GM08714 (cell line): ENCODE measurements around the gene DLX3.
"Not testable (repeated sequence)": the region's sequence is repeated elsewhere in the genome, so short reads cannot be mapped to it uniquely, and the experiment has no call there.

Experiments
- H3K4me3 ChIP-seq: fragments of 200-500 bp; sonication (Bioruptor generic); 2 replicates; pipeline ENCODE4 v1.5.1; 2014; ENCODE audit warnings: mild to moderate bottlenecking, low read length, inconsistent platforms
- ZNF274 ChIP-seq: IDR thresholded peaks from 2 replicates; pipeline ENCODE4 v1.6.1; 2012; ENCODE audit warnings: mild to moderate bottlenecking, low read depth, low read length

Gene DLX3

DNA sequence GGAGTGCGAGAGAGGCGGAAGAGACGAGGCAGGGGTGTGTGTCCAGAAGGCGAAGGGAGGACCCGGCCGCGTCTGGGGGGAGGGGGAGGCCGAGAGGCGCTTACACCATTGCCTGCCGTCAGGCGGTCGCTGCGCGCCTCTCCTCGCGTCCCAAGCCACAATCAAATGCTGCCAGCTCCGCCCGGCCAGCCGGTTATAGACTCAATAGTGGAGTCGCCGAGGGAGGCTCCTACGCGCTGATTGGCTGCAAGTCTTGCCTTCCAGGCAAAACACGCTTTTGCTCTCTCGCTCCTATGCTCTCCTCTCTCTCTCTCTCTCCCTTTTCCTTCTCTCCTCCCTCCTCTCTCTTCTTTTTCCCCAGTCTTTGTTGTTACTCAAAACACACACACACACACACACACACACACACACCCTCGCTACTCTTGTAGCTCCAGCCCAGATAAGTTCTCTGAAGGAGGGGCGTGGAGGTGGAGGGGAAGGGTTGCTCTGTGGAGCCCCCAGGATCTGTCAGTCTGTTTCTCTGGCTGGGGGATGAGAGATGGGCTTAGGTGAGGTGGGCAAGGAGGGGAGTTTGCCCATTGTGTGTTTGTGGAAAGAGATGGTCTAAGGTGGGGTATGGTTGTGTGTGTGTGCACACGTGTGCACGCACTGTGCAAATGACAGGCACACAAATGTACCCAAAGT lies at the start of gene DLX3:
Gene DLX3 (minus strand): TSS at position 170 of the 684 bp plus-strand sequence. CDS start 226 bp downstream, outside the sequence.
- H3K4me3 ChIP-seq, result no peak within 1 kb of the TSS
- no peak for TF ChIP-seq ZNF274

DNA sequence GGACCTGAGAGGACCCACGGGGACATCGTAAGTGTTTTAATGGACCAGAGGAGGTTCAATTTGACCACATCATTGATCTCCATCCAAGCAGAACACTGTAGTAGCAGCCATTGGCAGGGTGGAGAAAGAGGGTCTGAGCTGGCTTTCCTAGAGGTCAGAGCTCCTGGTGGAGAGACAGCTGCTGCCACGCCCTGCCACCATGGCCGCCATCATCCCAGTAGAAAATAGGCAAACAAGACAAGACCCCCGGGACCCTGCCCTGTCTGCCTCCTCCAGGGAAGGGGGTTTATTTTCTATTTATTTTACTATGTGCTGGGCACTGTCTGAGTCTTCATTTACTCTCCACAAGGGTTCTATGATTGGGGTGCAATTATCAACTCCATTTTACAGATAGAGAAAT lies 49.5 kb upstream of the DLX3 start:
- H3K4me3 ChIP-seq, result no peak overlapping the region
- TF ChIP-seq ZNF274, result no peak

DNA sequence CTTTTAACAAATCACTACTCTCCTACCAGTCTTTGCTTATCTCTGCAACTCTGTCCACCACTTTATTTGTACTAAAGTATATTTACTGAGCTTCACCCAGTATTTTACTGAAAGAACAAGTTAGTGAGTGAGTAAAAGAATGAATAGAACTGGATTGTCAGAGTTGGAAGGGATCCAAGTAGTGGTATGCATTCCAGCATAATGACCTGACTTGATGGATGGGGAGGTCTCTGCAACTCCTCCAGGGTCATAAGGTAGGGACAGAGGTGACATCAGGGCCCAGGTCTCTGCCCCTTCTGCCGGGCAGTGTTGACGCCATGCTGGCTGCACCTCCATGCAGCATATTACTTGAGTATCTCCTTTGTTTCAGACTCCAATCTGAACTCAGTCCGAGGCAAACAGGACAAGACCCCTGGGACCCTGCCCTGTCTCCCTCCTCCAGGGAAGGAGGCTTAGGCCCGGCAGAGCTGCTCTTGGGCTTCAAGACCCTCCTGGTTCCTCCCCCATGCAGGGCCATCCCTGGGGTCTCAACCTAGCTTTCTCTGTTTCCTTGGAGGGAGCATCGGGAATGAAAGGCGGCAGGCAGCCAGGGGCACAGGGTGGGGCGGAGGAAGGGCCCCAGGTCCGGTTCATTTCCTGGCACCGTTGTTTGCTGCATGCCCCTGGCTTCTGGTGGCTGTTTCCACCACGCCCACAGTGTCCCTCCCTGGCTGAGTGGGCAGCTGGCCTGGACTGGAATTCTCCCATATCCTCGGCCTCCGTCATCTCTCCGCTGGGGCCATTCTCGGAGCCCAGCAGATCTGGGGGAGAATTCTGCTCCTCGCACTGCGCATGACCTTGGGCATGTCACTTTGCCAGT lies 48.5 kb upstream of the DLX3 start:
- no peak for TF ChIP-seq ZNF274
- H3K4me3 ChIP-seq, result no peak overlapping the region

DNA sequence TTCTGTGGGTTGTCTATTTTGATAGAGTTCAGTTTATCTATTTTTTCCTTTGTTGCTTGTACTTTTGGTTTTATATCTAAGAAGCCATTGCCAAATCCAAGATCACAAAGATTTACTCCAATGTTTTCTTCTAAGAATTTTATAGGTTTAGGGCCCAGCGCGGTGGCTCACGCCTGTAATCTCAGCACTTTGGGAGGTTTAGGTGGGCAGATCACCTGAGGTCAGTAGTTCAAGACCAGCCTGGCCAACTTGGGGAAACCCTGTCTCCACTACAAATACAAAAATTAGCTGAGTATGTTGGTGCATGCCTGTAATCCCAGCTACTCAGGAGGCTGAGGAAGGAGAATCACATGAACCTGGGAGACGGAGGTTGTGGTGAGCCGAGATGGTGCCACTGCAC lies 47.2 kb upstream of the DLX3 start:
- H3K4me3 ChIP-seq, result no peak overlapping the region
- TF ChIP-seq ZNF274, result no peak

DNA sequence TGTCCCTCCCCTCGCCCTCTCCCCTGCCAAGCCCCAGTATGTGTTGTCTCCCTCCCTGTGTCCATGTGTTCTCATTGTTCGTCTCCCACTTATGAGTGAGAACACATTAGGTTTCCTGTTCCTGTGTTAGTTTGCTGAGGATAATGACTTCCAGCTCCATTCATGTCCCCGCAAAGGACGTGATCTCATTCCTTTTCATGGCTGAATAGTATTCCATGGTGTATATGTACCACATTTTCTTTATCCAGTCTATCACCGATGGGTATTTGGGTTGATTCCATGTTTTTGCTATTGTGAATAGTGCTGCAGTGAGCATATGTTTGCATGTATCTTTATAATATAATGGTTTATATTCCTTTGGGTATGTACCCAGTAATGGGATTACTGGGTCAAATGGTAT lies 45.5 kb upstream of the DLX3 start:
- not testable (repeated sequence) for H3K4me3 ChIP-seq

DNA sequence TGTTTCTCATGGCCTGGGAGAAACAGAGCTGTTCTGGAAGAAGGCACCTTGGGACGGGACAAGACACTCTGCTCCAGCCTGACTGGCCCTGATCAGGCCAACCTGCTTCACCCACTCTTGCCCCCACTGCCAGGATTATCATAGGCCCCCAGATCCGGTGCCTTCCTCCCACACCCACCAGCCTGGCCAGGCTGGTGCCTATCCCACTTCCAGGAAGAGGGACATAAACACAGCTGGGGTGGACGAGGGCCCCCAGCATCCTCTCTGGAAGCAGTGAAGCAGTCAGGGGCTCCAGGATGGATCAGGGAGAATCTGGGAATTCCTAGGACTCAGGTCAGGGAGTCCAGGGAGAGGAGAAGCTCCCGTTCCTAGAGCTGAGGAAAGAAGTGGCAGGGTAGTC lies 44.0 kb upstream of the DLX3 start:
- H3K4me3 ChIP-seq, result no peak overlapping the region
- no peak for TF ChIP-seq ZNF274

DNA sequence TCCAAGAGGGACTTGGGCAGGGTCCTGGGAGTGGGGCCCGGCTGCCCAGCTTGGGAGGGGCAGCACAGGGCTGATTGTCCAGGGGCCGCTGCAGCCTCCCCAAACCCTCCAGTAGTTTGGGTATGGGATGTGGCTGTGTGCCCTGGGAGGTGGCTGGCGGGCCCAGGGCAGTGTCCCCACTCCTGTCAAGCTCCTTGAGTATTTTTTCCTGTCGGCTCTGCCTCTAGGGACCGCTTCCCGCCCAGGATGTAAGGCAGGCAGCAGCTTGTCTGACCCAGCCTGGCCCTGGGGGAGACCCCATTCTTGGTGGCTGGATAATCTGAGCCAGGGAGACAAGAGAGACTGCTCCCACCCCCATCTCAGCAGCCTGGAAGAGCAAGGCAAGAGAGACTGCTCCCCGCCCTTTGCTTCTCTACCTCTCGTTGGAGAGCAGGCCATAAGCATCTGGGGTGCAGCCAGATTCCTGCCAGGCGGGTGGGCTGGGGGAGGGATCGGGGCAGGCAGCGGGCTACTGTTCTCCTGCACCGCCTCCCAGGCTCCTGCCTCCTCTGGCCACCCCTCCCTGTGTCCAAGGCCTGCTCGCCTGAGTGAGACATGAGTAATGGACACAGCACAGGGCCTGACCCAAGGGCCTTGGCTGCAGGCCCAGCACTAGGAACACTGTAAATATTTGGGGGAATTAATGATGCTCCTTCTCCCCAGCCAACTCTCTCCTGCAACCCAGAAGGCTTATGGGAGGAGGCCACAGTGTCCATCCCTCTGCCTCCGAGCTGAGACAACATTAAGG lies 42.5 kb upstream of the DLX3 start:
- H3K4me3 ChIP-seq, result no peak overlapping the region
- TF ChIP-seq ZNF274, result no peak

DNA sequence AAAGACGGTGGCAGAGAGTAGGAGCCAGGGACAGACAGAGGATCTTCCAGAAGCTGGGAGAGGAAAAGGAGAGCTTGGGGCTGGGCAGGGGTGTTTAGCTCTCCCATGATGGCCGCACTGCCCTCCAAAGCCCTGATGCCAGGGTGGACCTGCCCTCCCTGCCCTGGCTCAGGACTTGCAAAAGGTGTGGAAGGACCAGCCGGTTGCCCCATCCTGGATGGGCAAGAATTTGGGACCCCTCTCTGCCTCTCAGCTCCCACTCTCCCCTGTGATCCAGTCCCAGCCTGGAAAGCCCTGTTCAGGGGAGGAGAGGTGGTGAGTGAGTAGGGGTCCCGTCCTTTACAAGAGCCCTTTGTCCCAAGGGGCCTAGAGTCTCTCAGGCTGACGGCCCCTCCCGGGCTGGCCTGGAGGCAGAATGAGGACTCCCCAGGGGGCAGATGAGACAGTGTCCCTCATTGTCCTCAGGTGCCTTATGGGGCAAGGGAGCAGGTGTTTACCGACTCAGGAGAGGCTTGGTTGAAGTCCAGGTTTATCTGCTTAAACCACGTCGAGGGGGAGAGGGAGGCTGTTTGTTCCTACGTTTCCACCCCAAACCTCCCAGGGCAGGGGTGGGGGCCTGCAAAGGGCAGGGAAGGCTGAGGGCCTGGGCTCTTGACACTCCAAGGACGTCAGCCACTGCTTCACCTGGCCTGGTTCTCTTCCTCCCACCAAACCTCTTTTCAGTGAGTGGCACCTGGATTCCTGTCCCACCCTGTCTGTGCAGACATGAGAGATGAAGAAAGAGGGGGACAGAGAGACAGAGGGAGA lies 41.6 kb upstream of the DLX3 start:
- H3K4me3 ChIP-seq, result no peak overlapping the region
- TF ChIP-seq ZNF274, result no peak

DNA sequence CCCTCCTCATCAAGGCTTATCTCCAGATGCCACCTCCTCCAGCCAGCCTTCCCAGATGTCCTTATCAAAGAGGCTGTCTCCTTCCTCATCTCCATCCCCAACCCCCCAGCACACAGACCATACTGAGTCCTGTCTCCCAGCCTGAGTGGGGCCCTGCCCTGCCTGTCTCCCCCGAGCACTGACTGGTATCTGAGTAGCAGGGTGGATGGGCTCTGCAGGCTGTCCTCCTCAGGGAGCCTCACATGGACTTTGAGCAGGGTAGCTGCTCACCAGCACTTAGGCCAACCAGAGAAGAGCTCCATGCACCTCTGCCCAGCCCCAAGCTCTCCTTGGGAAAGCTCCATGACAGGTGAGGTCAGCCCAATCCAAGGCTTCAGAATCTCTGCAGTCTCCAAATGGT lies 40.9 kb upstream of the DLX3 start:
- TF ChIP-seq ZNF274, result no peak

DNA sequence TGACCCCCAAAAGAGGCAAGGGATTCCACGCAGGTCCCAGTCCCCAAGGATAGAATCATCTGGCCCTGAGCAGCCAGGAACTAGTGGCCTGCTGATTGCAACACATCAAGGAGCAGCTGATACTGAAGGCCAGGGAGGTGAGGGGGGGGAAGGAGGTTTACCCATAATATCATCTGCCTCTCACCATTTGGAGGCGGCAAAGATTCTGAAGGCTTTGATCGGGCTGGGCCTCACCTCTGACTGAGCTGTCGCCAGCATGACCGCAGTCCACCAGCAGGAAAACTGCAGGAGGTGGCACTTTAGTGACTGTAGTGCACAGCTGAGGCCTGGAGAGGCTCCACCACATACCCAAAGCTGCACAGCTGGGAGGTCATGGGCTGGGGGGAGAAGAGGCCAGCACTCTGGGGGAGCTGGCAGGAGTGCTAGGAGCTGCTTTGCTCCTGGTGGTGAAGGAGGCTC lies 40.4 kb upstream of the DLX3 start:
- no peak overlapping the region for H3K4me3 ChIP-seq
- TF ChIP-seq ZNF274, result no peak

More for the DNA sequence above, 40.9 kb upstream of the DLX3 start:
- no peak overlapping the region for H3K4me3 ChIP-seq

DNA sequence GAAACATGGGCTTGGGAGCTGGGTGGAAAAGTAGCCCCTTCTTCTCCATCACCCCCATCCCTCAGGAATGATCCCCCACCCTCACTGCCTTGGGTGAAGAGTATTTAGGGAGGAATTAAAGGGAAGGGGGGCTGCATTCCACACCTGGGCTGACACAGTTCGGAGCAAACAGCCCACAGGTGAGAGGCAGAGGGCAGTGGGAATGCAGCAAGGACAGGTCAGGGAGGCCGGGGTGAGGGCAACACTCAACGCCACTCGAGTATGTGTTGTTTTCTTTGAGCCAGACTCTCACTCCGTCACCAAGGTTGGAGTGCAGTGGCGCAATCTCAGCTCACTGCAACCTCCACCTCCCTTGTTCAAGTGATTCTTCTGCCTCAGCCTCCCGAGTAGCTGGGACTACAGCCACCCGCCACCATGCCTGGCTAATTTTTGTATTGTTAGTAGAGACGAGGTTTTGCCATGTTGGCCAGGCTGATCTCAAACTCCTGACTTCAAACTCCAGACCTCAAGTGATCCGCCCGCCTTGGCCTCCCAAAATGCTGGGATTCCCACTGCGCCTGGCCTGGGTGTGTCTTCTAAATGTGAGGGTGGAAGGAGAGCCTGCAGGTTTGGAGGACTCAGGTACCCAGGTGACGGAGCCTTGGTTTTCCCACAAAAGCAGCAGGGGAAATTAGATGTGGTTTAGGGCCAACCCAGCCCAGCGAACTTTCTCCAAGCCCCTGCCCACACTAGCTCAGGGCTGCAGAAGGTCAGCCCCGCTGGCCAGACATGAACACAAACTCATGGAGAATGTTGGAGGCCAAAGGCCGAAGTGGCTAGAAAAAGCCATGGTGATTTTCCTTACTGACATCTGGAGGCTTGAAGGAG lies 39.7 kb upstream of the DLX3 start:
- no peak for TF ChIP-seq ZNF274
- no peak overlapping the region for H3K4me3 ChIP-seq

DNA sequence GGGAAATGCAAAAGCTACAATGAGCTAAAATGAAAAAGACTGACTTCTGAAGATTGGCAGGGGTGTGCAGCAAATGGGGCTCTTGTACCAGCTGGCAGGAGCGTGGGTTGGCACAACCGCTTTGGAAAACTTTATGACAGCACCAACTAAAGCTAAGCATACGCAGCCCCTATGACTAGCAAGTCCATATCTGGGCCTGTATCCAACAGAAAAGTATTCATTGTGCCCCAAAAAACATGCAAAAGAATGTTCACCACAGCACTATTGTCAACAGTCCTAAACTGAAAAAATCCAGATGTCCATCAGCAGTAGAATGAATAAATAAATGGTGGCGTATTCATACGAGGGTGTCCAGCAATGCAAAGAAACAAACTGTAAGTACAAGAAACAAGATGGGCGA lies 38.3 kb upstream of the DLX3 start:
- no peak overlapping the region for H3K4me3 ChIP-seq
- no peak for TF ChIP-seq ZNF274

DNA sequence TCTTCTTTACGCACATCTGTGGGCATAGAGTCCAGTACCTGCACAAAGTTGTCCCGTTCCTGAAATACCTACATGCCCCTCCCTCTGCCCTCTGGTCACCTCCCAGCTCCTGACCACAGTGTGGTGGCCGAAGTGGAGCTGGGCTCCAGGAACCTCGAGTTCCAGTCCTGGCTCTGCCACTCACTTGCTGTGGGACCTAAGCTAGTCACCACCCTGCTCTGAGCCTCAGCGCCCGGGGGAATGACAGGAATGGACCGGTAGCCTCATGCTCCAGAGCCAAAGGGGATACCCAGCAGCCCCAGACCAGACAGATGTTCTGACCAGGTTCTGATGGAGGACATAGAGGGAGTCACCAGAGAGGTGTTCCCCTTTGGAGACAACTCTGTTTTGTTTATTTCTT lies 34.2 kb upstream of the DLX3 start:
- H3K4me3 ChIP-seq, result no peak overlapping the region
- TF ChIP-seq ZNF274, result no peak
